ENCODE results near the gene PPEF1. TPM values are rescaled to one million over a fixed set of nuclear protein-coding genes. Genes with fewer than 3 reads are reported as not detected.

The PPEF1 gene
- total RNA-seq, 4 donors from 2014 or later = 0.62 to 1.0 TPM; not detected in 2

- no peak for DNase-seq (ENCODE audit: low spot score in 2 of 2)
- 93% methylated on average over 5 to 6 of the region's 6 CpGs for WGBS, 2 donors
- no peak for TF ChIP-seq POLR2A (IDR thresholded peaks at IDR 0.05)
- TF ChIP-seq CTCF (IDR thresholded peaks at IDR 0.05) = no peak
- intact Hi-C loops (cut with DNase I; ENCODE audit: low total_unique reads) = no loop called here
- no peak overlapping the region for H3K4me3 ChIP-seq (ENCODE audit: low read depth, poor library complexity, severe bottlenecking)
These were observed 25.4 kb upstream of the PPEF1 start for GRCh38 chrX:18681996-18682395.

DNA sequence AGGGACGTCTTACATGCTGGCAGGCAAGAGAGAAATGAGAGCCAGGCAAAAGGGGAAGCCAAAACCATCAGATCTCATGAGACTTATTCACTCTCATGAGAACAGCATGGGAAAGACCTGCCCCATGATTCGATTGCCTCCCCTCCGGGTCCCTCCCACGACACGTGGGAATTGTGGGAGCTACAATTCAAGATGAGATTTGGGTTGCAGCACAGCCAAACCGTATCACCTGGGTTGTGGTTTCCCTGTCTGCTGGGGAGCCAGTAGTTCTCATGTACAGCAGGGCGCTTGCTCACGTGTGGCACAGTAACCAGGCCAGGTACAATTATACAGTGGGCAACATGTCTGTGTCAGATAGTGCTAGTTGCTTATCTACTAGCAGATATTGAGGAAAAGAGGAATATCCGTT is 24.5 kb upstream of the PPEF1 start:
- TF ChIP-seq CTCF (IDR thresholded peaks at IDR 0.05) (no peak), POLR2A (IDR thresholded peaks at IDR 0.05) (no peak)
- WGBS, 2 donors = 51 to 81% methylated on average over 5 to 9 of the region's 9 CpGs
- intact Hi-C loops (cut with DNase I; ENCODE audit: low total_unique reads) = no loop called here
- no peak overlapping the region for H3K4me3 ChIP-seq (ENCODE audit: low read depth, poor library complexity, severe bottlenecking)
- no peak for DNase-seq (ENCODE audit: low spot score in 2 of 2)

- intact Hi-C loops (cut with DNase I; ENCODE audit: low total_unique reads) = no loop called here
- WGBS, 2 donors = 85 to 90% methylated on average over 7 of the region's 7 CpGs
- no peak for DNase-seq (ENCODE audit: low spot score in 2 of 2)
- no peak overlapping the region for H3K4me3 ChIP-seq (ENCODE audit: low read depth, poor library complexity, severe bottlenecking)
- TF ChIP-seq POLR2A (IDR thresholded peaks at IDR 0.05) (no peak), CTCF (IDR thresholded peaks at IDR 0.05) (no peak)
These were observed 19.5 kb upstream of the PPEF1 start for GRCh38 chrX:18687856-18688495.

GRCh38 chrX:18691431-18691830 is 16.0 kb upstream of the PPEF1 start:
- DNase-seq (ENCODE audit: low spot score in 2 of 2) = no peak
- intact Hi-C loops (cut with DNase I; ENCODE audit: low total_unique reads) = no loop called here
- no peak for TF ChIP-seq POLR2A (IDR thresholded peaks at IDR 0.05)
- no peak for TF ChIP-seq CTCF (IDR thresholded peaks at IDR 0.05)
- 40 to 56% methylated on average over 1 of the region's 1 CpG for WGBS, 2 donors
- H3K4me3 ChIP-seq (ENCODE audit: low read depth, poor library complexity, severe bottlenecking) = no peak overlapping the region

GRCh38 chrX:18692541-18692940 is 14.9 kb upstream of the PPEF1 start:
- DNase-seq (ENCODE audit: low spot score in 2 of 2) = no peak
- intact Hi-C loops (cut with DNase I; ENCODE audit: low total_unique reads) = no loop called here

More at GRCh38 chrX:18692541-18692940, 14.9 kb upstream of the PPEF1 start:
- no peak for TF ChIP-seq POLR2A (IDR thresholded peaks at IDR 0.05)
- no peak for TF ChIP-seq CTCF (IDR thresholded peaks at IDR 0.05)
- H3K4me3 ChIP-seq (ENCODE audit: low read depth, poor library complexity, severe bottlenecking) = no peak overlapping the region
- 77 to 90% methylated on average over 4 of the region's 4 CpGs for WGBS, 2 donors

All from lower leg skin (tissue), 4 donors.